MM.1S (cell line): ENCODE measurements around the gene BCAS3.
A peak's percentile ranks its signal among the peaks of the same experiment; 100 is the strongest.

ENCODE experiments used
- DNase-seq: peaks from one replicate; pipeline ENCODE4 v3.0.0-alpha.2; 2015
- H2AFZ ChIP-seq: fragments of 300-600 bp; sonication (generic); 2 replicates; pipeline ENCODE4 v1.6.0; 2016; ENCODE audit warnings: antibody characterized with exemption, low read length
- H3F3A ChIP-seq: fragments of 300-600 bp; sonication (generic); 2 replicates; pipeline ENCODE4 v1.6.1; 2016; ENCODE audit warnings: mild to moderate bottlenecking, antibody characterized with exemption, low read length, moderate library complexity, mixed read lengths; ENCODE audit not compliant: insufficient read depth
- H3K27ac ChIP-seq: fragments of 300-600 bp; sonication (generic); 2 replicates; pipeline ENCODE4 v1.5.1; 2016; ENCODE audit warnings: mild to moderate bottlenecking, low read length
- H3K27me3 ChIP-seq: fragments of 300-600 bp; sonication (generic); replicated peaks from 2 replicates; pipeline ENCODE4 v1.6.0; 2016; ENCODE audit warnings: low read length; ENCODE audit not compliant: insufficient read depth
- H3K36me3 ChIP-seq: fragments of 300-600 bp; sonication (generic); replicated peaks from 2 replicates; pipeline ENCODE4 v1.6.1; 2016; ENCODE audit warnings: mild to moderate bottlenecking, low read length, mixed read lengths; ENCODE audit not compliant: insufficient read depth
- H3K4me1 ChIP-seq: fragments of 300-600 bp; sonication (generic); 2 replicates; pipeline ENCODE4 v1.6.1; 2016; ENCODE audit warnings: low read length, mixed read lengths
- H3K4me2 ChIP-seq: fragments of 300-600 bp; sonication (generic); 2 replicates; pipeline ENCODE4 v1.6.0; 2016; ENCODE audit warnings: low read depth, low read length
- H3K4me3 ChIP-seq: fragments of 300-600 bp; sonication (generic); 2 replicates; pipeline ENCODE4 v1.5.1; 2016; ENCODE audit warnings: low read length, mixed read lengths
- H3K79me2 ChIP-seq: fragments of 300-600 bp; sonication (generic); 2 replicates; pipeline ENCODE4 v1.6.1; 2016; ENCODE audit warnings: mixed run types, low read length, mixed read lengths
- H3K9ac ChIP-seq: fragments of 300-600 bp; sonication (generic); 2 replicates; pipeline ENCODE4 v1.6.1; 2016; ENCODE audit warnings: low read length, mixed read lengths
- H3K9me2 ChIP-seq: fragments of 300-600 bp; sonication (generic); replicated peaks from 2 replicates; pipeline ENCODE4 v1.6.1; 2016; ENCODE audit warnings: mild to moderate bottlenecking, low read length, mixed read lengths; ENCODE audit not compliant: insufficient read depth
- H3K9me3 ChIP-seq: fragments of 300-600 bp; sonication (generic); replicated peaks from 2 replicates; pipeline ENCODE4 v1.6.1; 2016; ENCODE audit warnings: mild to moderate bottlenecking, low read length, mixed read lengths; ENCODE audit not compliant: insufficient read depth
- H4K20me1 ChIP-seq: fragments of 300-600 bp; sonication (generic); 2 replicates; pipeline ENCODE4 v1.6.1; 2016; ENCODE audit warnings: mild to moderate bottlenecking, low read length, moderate library complexity, mixed read lengths; ENCODE audit not compliant: insufficient read depth
- EZH2 ChIP-seq: fragments of 300-600 bp; sonication (generic); optimal IDR thresholded peaks from 2 replicates; pipeline ENCODE3; 2017; ENCODE audit warnings: low read depth, mild to moderate bottlenecking, antibody characterized with exemption, low read length, mixed read lengths
- EZH2phosphoT487 ChIP-seq: fragments of 300-600 bp; sonication (generic); IDR thresholded peaks from 2 replicates; pipeline ENCODE4 v1.6.1; 2018; ENCODE audit warnings: antibody characterized with exemption, low read length
- TF ChIP-seq, protein P1 (sequence below): fragments of 300-600 bp; sonication (generic); IDR thresholded peaks from 2 replicates; pipeline ENCODE4 v1.5.1; 2016; ENCODE audit warnings: antibody characterized with exemption, low read length, mixed read lengths

The BCAS3 gene

DNA sequence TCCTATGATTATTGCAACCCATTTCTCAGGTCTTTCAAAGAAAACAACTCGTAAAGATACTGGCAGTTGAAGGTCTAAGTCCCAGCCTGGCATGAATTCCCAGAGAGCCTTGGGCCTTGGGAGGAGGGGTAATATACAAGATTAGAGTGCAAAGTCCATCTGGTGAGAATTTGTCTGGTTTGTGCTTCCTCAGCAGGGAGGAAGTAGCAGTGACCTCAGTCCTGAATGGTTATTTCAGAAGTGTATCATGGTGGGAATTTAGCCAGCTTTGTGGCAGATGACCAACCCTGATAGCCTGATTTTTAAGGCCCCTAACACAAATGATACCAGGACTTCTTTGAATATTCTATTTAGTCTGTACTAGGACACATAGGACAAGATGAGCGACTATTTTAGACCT, 570.7 kb downstream of the BCAS3 start:
- no peak overlapping the region for H3K9ac ChIP-seq
- no peaks in the 10 kb centered on the region for H3K79me2 ChIP-seq
- H3K27me3 ChIP-seq: no peaks in the 10 kb centered on the region
- H3K4me1 ChIP-seq: peaks cover 7% of the 10 kb centered on the region
- H3K4me2 ChIP-seq: no peak overlapping the region
- TF ChIP-seq EZH2phosphoT487 (no peak), EZH2 (no peak)
- TF ChIP-seq, protein P1, sequence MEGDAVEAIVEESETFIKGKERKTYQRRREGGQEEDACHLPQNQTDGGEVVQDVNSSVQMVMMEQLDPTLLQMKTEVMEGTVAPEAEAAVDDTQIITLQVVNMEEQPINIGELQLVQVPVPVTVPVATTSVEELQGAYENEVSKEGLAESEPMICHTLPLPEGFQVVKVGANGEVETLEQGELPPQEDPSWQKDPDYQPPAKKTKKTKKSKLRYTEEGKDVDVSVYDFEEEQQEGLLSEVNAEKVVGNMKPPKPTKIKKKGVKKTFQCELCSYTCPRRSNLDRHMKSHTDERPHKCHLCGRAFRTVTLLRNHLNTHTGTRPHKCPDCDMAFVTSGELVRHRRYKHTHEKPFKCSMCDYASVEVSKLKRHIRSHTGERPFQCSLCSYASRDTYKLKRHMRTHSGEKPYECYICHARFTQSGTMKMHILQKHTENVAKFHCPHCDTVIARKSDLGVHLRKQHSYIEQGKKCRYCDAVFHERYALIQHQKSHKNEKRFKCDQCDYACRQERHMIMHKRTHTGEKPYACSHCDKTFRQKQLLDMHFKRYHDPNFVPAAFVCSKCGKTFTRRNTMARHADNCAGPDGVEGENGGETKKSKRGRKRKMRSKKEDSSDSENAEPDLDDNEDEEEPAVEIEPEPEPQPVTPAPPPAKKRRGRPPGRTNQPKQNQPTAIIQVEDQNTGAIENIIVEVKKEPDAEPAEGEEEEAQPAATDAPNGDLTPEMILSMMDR: no peak
- H4K20me1 ChIP-seq: no peaks in the 10 kb centered on the region
- DNase-seq: peak; percentile 19
- no peak overlapping the region for H3K27ac ChIP-seq
- H3K36me3 ChIP-seq: no peaks in the 10 kb centered on the region
- H3F3A ChIP-seq: no peaks in the 10 kb centered on the region
- no peak overlapping the region for H3K4me3 ChIP-seq
- H2AFZ ChIP-seq: no peak overlapping the region
- no peaks in the 10 kb centered on the region for H3K9me3 ChIP-seq
- H3K9me2 ChIP-seq: no peaks in the 10 kb centered on the region

DNA sequence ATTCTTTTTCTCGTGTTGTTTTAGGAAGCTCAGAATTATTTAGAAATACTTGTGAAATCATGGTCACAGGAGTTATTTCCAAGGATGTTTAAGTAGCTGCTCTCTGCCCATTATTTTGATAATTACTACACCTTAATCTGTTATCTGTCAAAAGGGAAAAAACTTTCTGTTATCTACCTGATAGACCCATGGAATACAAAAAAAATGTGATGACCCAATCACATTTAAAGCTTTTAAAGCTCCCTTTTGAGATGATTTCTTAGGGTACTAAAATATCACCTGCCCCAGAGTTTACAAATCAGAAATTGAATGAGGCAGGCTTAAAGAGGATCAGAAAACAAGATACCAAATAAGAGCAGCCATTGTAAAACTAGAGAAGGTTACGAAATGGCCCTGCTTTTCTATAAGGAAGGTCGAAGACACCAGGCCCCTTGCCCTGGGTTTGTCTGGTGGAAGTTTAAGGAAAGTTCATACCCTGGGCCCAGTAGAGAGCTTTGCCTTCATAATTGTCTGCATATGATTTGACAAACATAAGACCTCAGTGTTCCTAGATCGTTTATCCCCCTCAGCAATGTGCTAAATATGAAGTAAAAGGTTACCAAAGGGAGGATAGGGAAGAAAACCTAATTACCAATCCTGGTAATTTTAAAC, 572.1 kb downstream of the BCAS3 start:
- Histone ChIP-seq H3K27ac (no peak overlapping the region), H3K4me2 (no peak overlapping the region), H3K4me3 (no peak overlapping the region), H3K79me2 (no peaks in the 10 kb centered on the region), H3F3A (no peaks in the 10 kb centered on the region), H3K4me1 (peaks cover 7% of the 10 kb centered on the region), H3K36me3 (no peaks in the 10 kb centered on the region), H3K27me3 (no peaks in the 10 kb centered on the region), H3K9me2 (no peaks in the 10 kb centered on the region), H3K9me3 (no peaks in the 10 kb centered on the region), H3K9ac (no peak overlapping the region), H2AFZ (0 out of 2 replicates have a peak overlapping the region, but pooled peaks have one; percentile 18), H4K20me1 (no peaks in the 10 kb centered on the region)
- TF ChIP-seq EZH2phosphoT487 (no peak), EZH2 (no peak)
- TF ChIP-seq, protein P1: no peak
- DNase-seq: no peak

DNA sequence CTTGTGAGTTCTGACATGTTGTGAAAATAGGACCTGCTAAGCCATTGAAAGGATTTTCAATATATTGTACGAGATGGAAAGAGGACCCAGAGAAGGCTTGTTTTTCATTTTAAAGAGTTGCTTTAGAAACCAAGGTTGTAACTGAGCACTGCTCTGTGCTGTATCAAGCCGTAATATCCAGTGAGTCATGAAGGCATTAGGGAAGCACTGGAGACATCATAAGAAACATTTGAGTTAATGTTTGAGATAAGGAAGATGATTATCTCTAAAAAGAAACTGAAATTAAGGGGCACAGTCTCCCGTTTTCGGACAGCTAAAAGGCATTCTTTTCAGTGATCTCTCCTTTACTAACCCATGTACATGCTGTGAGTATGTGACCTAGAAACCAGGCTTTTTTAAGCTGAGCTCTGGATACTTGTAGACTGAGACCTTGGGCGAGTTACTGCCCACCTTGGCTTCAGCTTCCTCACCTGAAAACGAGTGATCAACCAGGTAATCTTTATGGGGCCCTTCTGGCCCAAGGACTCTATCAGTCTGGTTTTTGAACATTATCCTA, 572.8 kb downstream of the BCAS3 start:
- Histone ChIP-seq H3F3A (no peaks in the 10 kb centered on the region), H3K9ac (no peak overlapping the region; the same call in 1 of the 2 replicates), H3K36me3 (no peaks in the 10 kb centered on the region), H3K9me2 (no peaks in the 10 kb centered on the region), H3K4me1 (peaks cover 7% of the 10 kb centered on the region), H3K27me3 (no peaks in the 10 kb centered on the region), H3K4me2 (peak overlapping the region; percentile 44), H3K9me3 (no peaks in the 10 kb centered on the region), H3K4me3 (peak overlapping the region; percentile 4; the same call in 1 of the 2 replicates), H2AFZ (peak overlapping the region; percentile 18; the same call in 1 of the 2 replicates), H3K79me2 (no peaks in the 10 kb centered on the region), H3K27ac (peak overlapping the region; percentile 44; the same call in 1 of the 2 replicates), H4K20me1 (no peaks in the 10 kb centered on the region)
- DNase-seq: peak; percentile 44
- TF ChIP-seq, protein P1: no peak
- TF ChIP-seq EZH2 (no peak), EZH2phosphoT487 (no peak)
